GM12892 (cell line): ENCODE measurements around the gene PIEZO1.
A peak's percentile ranks its signal among the peaks of the same experiment; 100 is the strongest.

Experiments used
- DNase-seq: peaks from one replicate; pipeline ENCODE4 v3.0.0; 2011; ENCODE audit not compliant: insufficient read length
- FAIRE-seq: peaks from 2 replicates; lab custom pipeline; 2011; peaks lifted over from hg19 to GRCh38; lab: Jason Lieb, UNC
- POLR2A ChIP-seq: IDR thresholded peaks from 2 replicates; pipeline ENCODE4 v1.6.1; 2011; ENCODE audit warnings: low read depth, low read length, control low read depth
- POLR2AphosphoS5 ChIP-seq: IDR thresholded peaks from 2 replicates; pipeline ENCODE4 v1.6.1; 2011; ENCODE audit warnings: low read depth, low read length, control low read depth
- TAF1 ChIP-seq: IDR thresholded peaks from 2 replicates; pipeline ENCODE4 v1.6.1; 2011; ENCODE audit warnings: low read depth, mild to moderate bottlenecking, control low read depth, low read length, borderline replicate concordance

PIEZO1 gene

DNA sequence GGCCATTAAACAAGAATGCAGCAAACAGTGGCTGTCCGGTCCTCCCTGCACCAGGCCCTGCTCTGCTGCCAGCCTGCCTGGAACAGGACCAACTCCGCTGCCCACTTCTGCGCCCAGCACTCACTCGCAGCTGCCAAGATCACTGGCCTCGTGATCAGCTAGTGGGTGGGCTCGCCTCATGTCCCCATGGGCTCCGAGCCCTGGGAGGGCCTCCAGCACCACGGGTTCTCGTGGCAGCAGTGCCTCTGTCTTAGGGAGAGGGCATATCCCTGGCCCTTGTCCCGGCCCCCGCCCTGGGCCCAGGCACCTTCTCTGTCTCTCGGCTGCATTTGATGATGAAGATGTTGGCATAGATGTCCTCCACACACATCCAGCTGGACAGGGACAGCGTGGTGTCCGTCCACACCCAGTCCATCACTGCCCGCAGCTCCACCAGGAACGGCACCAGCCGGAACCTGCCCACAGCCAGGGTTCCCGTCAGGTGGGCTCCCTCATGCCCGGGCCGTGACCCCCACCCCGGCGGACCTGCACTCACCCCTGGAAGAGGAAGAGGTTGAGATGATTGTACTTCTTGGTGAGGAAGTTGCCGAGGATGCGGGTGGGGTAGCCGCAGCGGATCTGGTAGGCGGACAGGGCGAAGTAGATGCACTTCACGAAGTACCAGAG is 65.6 kb downstream of the PIEZO1 start:
- FAIRE-seq, result no peak
- DNase-seq, result no peak
- TF ChIP-seq POLR2AphosphoS5 (no peak), TAF1 (no peak), POLR2A (no peak)

DNA sequence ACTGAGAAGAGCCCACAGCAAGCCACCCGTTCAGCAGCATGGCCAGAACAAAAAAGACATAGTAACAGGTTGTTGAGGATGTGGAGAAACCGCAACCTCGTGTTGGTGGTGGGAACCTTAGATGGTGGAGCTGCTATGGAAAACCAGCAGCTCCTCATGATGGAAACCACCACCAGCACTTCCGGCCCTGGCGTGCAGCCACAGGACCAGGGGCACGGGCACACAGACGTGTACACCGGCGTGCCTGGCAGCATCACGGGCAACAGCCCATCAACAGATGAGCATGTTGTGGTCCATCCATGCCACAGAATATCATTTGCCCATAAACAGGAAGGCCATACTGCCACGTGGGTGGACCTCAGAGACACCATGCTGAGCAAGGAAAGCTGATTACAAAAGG is 66.8 kb downstream of the PIEZO1 start:
- no peak for FAIRE-seq

DNA sequence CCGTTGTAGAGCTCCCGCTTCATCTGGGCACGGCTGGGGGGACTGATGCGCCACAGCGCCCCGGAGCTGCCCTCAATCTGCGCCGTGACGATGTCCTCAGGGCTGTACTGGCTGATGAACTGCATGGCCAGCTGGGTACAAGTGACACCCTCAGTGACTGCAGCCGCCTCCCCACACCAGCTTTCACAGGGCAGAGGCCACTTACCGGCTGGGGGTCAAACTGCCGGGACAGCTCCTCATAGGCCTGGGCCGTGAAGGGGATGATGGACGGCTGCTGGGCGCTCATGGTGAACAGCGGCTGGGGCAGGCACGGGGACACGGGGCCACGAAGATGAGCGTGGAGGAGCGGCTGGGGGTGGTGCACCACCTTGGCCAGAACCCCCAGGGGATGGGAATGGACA is 68.4 kb downstream of the PIEZO1 start:
- DNase-seq, result no peak
- no peak for TF ChIP-seq POLR2AphosphoS5
- TF ChIP-seq TAF1, result no peak
- no peak for TF ChIP-seq POLR2A
- FAIRE-seq, result no peak

More for the DNA sequence above, 66.8 kb downstream of the PIEZO1 start:
- no peak for DNase-seq
- TF ChIP-seq TAF1 (no peak), POLR2A (no peak), POLR2AphosphoS5 (no peak)

DNA sequence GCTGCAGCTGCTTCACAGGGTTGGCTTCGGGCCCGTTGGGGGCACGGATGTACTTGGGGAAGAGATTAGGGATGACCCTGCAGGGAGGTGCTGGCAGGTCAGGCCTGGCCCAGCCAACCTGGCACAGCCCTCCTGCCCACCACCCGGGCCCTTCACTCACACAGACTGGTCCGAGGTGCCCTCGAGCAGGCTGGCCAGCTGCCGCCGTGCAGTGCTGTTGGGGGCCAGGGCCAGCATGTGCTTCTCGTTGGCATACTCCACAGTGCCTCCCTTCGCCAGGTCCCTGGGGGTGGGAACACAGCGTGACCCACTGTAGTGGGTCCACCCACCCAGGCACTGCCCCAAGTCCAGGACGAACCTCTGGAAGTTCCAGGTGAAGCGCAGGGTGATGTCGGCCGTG is 68.8 kb downstream of the PIEZO1 start:
- no peak for FAIRE-seq
- no peak for DNase-seq
- TF ChIP-seq POLR2A (no peak), TAF1 (no peak), POLR2AphosphoS5 (no peak)

DNA sequence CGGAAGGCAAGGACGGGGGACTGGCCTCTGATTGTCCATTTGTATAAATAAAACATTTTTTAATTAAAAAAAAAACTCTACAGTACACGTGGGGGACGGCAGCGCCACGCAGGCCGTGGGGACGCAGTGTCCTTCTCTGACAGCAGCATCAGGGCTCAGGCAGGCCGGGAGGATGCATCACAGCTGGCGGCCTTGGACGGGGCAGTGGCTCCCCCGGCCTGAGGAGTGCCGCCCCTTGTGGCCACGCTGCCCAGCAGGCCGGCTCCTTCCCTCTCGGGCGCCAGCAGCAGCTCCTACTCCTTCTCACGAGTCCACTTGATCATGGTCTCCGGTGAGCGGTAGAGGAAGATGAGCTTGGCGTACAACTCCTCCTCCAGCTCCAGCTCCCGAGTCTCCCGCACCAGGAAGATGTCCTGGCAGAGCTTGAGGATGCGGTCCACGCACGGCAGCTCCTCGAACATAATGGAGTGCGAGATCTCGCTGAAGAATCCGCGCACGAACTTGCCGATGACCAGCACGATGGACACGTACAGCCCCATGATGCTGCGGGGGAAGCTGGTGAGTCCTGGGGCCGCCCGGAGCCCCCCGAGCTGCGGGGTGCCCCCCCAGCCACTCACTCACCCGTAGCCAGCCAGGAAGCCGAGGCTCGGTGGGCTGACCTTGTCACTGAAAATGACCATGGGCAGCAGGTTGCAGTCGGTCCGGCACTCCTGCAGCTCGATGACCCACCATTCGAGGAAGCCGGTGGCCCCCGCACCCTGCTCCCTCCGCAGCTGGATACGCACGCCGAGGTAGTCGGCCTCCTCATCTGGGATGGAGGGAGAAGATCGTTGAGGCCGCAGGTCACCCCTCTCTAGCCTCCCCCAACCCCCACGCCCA is 69.5 kb downstream of the PIEZO1 start:
- no peak for DNase-seq
- no peak for TF ChIP-seq POLR2AphosphoS5
- TF ChIP-seq POLR2A, result no peak
- TF ChIP-seq TAF1, result no peak
- no peak for FAIRE-seq

DNA sequence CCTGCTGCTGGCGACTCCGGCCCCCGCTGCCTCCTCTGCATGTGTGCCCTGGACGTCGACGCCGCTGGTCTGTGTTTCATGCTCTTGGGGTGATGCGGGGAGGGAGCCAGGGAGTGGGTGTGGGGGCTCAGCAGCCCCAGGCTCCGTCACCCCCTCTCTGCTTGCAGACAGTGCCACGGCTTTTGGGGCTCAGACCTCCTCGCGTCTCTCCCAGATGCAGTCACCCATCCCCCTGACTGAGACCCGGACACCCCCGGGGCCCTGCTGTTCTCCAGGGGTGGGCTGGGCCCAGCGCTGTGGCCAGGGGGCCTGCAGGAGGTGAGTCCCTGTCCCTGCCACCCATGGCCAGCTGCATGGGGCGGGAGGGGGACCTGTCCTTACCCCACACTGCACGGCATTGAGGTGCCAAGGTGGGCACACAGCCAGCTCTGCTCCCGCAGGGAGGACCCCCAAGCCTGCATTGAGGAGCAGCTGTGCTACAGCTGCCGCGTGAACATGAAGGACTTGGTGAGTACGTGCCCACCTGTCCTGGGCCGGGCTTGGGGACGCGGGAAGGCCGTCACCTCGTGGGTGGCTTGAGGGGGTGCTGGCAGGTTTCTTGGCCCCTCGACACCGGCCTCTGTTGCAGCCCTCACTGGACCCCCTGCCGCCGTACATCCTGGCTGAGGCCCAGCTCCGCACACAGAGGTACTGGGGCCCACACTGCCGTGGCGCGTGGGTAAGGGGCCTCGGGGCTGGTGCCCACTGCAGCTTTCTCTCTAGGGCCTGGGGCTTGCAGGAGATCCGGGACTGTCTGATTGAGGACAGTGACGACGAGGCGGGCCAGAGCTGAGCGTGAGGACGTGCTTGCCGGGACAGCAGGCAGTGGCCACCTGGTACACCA is 70.4 kb downstream of the PIEZO1 start:
- TF ChIP-seq POLR2AphosphoS5 (no peak), POLR2A (no peak), TAF1 (no peak)
- FAIRE-seq, result no peak
- no peak for DNase-seq

DNA sequence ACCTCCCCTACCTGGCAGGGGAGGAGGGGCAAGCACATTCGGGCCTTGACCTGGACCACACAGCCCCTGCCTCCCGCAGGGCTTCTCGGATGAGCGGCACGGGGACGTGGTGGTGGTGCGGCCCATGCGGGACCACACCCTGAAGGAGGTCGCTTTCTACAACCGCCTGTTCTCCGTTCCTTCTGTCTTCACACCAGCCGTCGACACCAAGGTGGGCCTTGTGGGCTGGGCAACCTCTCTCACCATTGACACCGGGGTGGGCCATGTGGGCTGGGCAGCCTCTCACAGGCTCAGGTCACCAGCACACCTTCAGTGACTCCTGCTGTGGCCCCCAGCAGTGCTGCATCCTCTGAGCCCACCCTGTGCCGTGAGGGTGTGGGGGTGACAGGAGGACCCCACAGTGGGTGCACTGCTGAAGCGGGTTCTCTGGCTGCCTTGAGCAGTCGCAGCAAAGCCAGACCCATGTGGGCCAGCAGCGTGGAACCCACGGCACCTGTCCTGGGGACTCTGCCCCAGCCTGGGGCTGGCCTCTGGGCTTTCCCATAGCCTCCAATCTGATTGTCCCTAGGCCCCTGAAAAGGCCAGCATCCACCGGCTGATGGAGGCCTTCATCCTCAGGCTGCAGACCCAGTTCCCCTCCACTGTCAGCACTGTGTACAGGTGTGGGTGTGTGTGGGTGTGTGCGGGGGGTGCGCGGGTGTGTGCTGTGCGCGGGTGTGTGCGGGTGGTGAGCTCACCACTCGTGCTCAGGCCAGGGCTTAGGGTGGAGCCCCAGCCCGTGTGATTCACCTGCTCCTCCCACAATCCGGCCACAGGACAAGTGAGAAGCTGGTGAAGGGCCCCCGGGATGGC is 71.2 kb downstream of the PIEZO1 start:
- no peak for FAIRE-seq
- no peak for TF ChIP-seq POLR2A
- TF ChIP-seq POLR2AphosphoS5, result peak; percentile 27; the same call in 1 of the 2 replicates
- no peak for TF ChIP-seq TAF1
- no peak for DNase-seq

DNA sequence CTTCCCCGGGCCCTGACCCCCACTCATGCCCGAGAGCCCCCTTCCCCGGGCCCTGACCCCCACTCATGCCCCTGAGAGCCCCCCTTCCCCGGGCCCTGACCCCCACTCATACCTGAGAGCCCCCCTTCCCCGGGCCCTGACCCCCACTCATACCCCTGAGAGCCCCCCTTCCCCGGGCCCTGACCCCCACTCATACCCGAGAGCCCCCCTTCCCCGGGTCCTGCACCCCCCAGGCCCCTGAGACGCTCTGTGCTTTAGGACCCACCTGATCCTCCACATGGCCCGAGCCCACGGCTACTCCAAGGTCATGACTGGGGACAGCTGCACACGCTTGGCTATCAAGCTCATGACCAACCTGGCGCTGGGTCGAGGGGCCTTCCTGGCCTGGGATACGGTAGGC is 72.0 kb downstream of the PIEZO1 start:
- TF ChIP-seq POLR2A, result no peak
- TF ChIP-seq POLR2AphosphoS5, result no peak
- FAIRE-seq, result no peak
- no peak for DNase-seq

DNA sequence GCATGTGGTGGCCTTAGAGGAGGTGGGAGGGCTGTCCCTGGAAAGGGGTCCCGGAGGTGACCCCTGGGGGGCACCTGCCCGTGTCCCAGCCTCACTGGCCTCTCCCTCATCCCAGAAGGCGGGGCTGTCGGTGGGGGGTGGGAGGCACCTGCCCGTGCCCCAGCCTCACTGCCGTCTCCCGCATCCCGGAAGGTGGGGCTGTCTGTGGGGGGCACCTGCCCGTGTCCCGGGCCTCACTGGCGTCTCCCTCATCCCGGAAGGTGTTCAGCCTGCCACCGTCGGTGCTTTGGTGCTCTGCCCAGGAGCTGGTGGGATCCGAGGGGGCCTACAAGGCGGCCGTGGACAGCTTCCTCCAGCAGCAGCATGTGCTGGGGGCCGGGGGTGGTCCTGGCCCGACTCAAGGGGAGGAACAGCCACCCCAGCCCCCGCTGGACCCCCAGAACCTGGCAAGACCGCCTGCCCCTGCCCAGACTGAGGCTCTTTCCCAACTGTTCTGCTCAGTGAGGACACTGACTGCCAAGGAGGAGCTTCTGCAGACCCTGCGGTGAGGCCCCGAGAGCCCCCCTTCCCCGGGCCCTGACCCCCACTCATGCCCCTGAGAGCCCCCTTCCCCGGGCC is 72.5 kb downstream of the PIEZO1 start:
- TF ChIP-seq TAF1 (no peak), POLR2AphosphoS5 (no peak), POLR2A (no peak)
- FAIRE-seq (no peak), DNase-seq (no peak)

DNA sequence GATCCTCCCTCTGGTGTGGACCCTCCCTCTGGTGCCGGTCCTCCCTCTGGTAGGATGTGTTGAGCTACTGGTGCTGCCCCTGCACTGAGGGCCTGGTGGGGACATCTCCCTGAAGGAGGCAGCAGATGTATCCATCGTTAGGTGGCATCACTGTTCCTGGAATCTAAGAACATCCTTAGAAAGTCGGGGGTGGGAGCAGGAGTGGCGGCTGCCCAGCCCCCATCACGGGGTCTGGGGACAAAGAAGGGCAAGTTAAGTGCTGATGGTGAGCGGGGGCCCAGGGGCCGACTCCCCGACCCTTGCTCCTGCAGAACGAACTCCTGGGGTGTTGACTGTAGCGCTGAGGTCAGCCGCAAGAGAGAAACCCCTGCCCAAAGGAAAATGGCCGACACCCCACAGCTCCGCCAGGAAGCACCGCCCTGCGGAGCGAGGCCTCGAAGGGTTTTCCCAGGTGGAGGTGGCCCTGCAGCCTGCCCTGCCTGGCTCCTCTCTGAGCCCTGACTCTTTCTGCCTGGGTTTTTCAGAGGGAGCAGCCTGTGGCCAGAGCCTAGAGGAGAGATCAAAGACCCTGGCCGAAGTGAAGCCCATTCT is 73.2 kb downstream of the PIEZO1 start:
- TF ChIP-seq TAF1, result no peak
- TF ChIP-seq POLR2A, result no peak
- TF ChIP-seq POLR2AphosphoS5, result no peak
- no peak for FAIRE-seq
- no peak for DNase-seq
